ENCODE measurements around the gene DLG3.

- TF ChIP-seq EZH2phosphoT487 (IDR thresholded peaks at IDR 0.05; ENCODE audit: borderline replicate concordance) (no peak), CTCF (conservative IDR thresholded peaks at IDR 0.05; ENCODE audit: low read length) (no peak)
These were observed 53.5 kb downstream of the DLG3 start for GRCh38 chrX:70498129-70498528.
